ENCODE measurements around the gene VAV3.

VAV3 gene

DNA sequence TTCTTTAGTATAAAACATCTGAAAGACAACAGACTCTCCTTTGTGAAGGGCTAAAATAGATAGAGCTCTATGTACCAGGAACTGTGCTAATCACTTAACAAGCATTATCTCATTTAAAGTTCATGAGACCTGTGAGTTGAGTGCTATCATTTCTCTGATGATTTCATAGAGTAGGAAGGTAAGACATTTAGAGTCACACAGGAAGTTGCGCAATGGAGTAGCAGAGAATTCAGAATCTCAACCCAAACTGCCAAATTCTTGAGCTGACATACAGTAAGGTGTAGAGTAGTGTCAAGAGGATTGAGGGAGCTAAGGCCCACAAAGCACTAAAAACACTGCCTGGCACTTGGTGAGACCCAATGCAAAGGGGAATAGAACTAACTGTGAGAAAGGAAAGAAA, 439.8 kb downstream of the VAV3 start:
- no peak for FAIRE-seq

DNA sequence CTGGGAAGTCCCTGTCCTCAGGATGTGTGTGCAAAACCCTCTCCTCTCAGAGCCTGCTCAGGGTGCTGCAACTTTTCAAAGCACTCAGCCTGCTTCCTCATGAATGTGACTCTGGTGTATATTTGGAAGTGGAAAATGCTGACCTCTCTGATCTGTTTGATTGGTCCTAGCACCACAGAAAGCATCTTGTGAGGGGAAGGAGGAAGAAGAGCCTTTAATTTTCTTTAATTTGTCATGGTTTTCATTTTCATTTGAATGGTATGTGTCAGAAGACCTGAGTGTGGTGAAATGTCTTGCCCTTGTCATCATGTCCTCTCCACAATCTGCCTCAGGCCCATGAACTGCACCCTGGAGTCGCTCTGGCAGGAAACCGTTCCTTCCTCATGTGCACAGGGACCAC, 440.7 kb downstream of the VAV3 start:
- FAIRE-seq, result no peak

DNA sequence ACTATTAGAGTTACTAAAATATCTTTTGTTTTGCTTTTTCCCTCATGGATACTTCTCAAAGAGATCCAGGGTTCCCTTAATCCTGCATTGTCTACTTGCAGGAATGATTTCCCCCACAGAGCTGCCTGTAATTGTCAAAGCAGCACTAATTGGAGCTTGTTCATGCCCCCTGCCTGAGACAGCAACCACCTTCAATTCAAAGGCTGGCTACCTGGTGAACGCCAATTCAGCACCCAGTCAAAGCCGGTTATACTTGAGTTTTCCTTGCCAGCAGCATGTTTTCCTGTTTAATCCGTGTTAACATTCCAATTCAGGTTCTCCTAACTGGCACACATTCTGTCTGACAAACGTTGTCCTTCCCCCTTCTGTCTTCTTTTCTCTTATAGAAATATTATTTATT, 441.2 kb downstream of the VAV3 start:
- FAIRE-seq, result no peak

DNA sequence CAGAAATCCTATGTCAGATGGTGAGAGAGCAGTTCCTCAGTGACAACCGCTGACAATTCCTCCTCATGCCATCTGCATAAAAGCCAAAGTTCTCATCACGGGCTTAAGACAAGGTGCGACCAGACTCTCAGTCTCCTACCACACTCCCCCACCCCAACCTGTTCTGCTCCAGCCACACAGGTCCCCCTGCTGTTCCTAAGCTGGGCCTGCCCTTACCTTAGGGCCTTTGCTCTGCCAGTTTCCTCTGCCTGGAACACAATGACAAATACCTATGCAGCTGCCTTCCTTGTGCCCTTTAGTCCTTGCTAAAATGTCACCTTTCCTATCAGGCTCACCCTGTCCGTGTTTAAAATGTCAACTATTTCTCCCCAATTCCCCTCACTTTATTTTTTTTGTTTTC, 441.9 kb downstream of the VAV3 start:
- FAIRE-seq, result no peak
